Liver (tissue), 9 donors: ENCODE results near the gene FBXW5. TPM values are rescaled to one million over a fixed set of nuclear protein-coding genes. Genes with fewer than 3 reads are reported as not detected.

ENCODE experiments used
- DNase-seq: peaks from one replicate; pipeline ENCODE4 v3.0.0-alpha.2; 2017; ENCODE audit warnings: low spot score
- H3K27ac ChIP-seq, 2 donors: one replicate each; pipeline ENCODE4 v1.7.0; 2013; ENCODE audit warnings: inconsistent platforms in 2 of 2, low read length in 2 of 2, control low read depth in 1 of 2, low read depth in 1 of 2, mild to moderate bottlenecking in 1 of 2
- H3K27me3 ChIP-seq, 4 donors: one replicate each; pipeline versions ENCODE4 v1.6.1 to v1.7.0; 2013; ENCODE audit warnings: low read length in 3 of 4, inconsistent platforms in 1 of 4, mild to moderate bottlenecking in 1 of 4, moderate library complexity in 1 of 4; ENCODE audit not compliant: control insufficient read depth in 4 of 4, insufficient read depth in 4 of 4
- H3K36me3 ChIP-seq, 4 donors: one replicate each; pipeline versions ENCODE4 v1.6.1 to v1.7.0; 2013; ENCODE audit warnings: low read length in 3 of 4, mild to moderate bottlenecking in 3 of 4, low read depth in 1 of 4, moderate library complexity in 1 of 4; ENCODE audit not compliant: control insufficient read depth in 4 of 4, insufficient read depth in 3 of 4
- H3K4me1 ChIP-seq, 4 donors: one replicate each; pipeline versions ENCODE4 v1.6.1 to v1.7.0; 2013; ENCODE audit warnings: low read length in 3 of 4, mild to moderate bottlenecking in 3 of 4, moderate library complexity in 1 of 4; ENCODE audit not compliant: control insufficient read depth in 4 of 4, insufficient read depth in 4 of 4
- H3K4me3 ChIP-seq, 3 donors: one replicate each; pipeline versions ENCODE4 v1.6.1 to v1.7.0; 2013; ENCODE audit warnings: low read length in 3 of 3, control low read depth in 1 of 3, low read depth in 1 of 3, mild to moderate bottlenecking in 1 of 3
- H3K9ac ChIP-seq, 2 donors: one replicate each; pipeline ENCODE4 v1.7.0; 2013; ENCODE audit warnings: low read length in 2 of 2, mild to moderate bottlenecking in 2 of 2, moderate library complexity in 2 of 2, control low read depth in 1 of 2, low read depth in 1 of 2
- H3K9me3 ChIP-seq, 4 donors: one replicate each; pipeline versions ENCODE4 v1.6.1 to v1.7.0; 2013; ENCODE audit warnings: low read length in 3 of 4; ENCODE audit not compliant: control insufficient read depth in 4 of 4
- EGR1 ChIP-seq, 2 donors: IDR thresholded peaks; 2 replicates each; pipeline ENCODE4 v1.6.1; 2016 to 2018; ENCODE audit warnings: antibody characterized with exemption in 2 of 2, low read depth in 2 of 2
- FOXA1 ChIP-seq: IDR thresholded peaks from 2 replicates; pipeline ENCODE4 v1.6.1; 2016; ENCODE audit warnings: antibody characterized with exemption
- FOXA2 ChIP-seq: IDR thresholded peaks from 2 replicates; pipeline ENCODE4 v1.6.1; 2016; ENCODE audit warnings: antibody characterized with exemption
- GABPA ChIP-seq, 2 donors: IDR thresholded peaks in 1 of 2; conservative IDR thresholded peaks in 1 of 2; 2 replicates each; pipeline ENCODE4 v1.6.1; 2016; ENCODE audit warnings: antibody characterized with exemption in 2 of 2, mild to moderate bottlenecking in 1 of 2, moderate library complexity in 1 of 2
- HNF4A ChIP-seq, 2 donors: conservative IDR thresholded peaks; 2 replicates each; pipeline ENCODE4 v1.6.1; 2016; ENCODE audit warnings: antibody characterized with exemption in 2 of 2, mild to moderate bottlenecking in 2 of 2
- HNF4G ChIP-seq: IDR thresholded peaks from 2 replicates; pipeline ENCODE4 v1.6.1; 2016; ENCODE audit warnings: antibody characterized with exemption
- JUND ChIP-seq, 2 donors: IDR thresholded peaks; 2 replicates each; pipeline ENCODE4 v1.6.1; 2016; ENCODE audit warnings: antibody characterized with exemption in 2 of 2
- NR2F2 ChIP-seq: IDR thresholded peaks from 2 replicates; pipeline ENCODE4 v1.6.1; 2016; ENCODE audit warnings: antibody characterized with exemption
- RAD21 ChIP-seq, 2 donors: IDR thresholded peaks; 2 replicates each; pipeline ENCODE4 v1.6.1; 2016; ENCODE audit warnings: antibody characterized with exemption in 2 of 2, mild to moderate bottlenecking in 2 of 2
- RXRA ChIP-seq, 2 donors: IDR thresholded peaks; 2 replicates each; pipeline ENCODE4 v1.6.1; 2017 to 2018; ENCODE audit warnings: antibody characterized with exemption in 2 of 2, mild to moderate bottlenecking in 1 of 2
- SP1 ChIP-seq: IDR thresholded peaks from 2 replicates; pipeline ENCODE4 v1.6.1; 2018; ENCODE audit warnings: antibody characterized with exemption, mild to moderate bottlenecking
- TAF1 ChIP-seq: conservative IDR thresholded peaks from 2 replicates; pipeline ENCODE4 v1.6.1; 2016; ENCODE audit warnings: antibody characterized with exemption, mild to moderate bottlenecking
- YY1 ChIP-seq: IDR thresholded peaks from 2 replicates; pipeline ENCODE4 v1.6.1; 2016; ENCODE audit warnings: antibody characterized with exemption, mild to moderate bottlenecking
- WGBS: extraction: QIAGEN DNeasy Blood & Tissue Kit; methylation state at CpG from one replicate; pipeline ENCODE4 v1.1.7; 2013; 5-methylcytosine and 5-hydroxymethylcytosine counted together
- polyA plus RNA-seq, 2 donors: library from polyadenylated mRNA; stranded (reverse) in 1 of 2; unstranded in 1 of 2; fragments of 200-250 nt in 1 of 2; fragments of >200 nt in 1 of 2; fragmentation: Nextera tagmentation in 1 of 2; extraction: Ambion mirVana in 1 of 2; gene quantifications; one replicate each; pipeline versions ENCODE4 v1.2.1 to v1.2.3, GENCODE V29; 2013 to 2015
- total RNA-seq, 2 donors: library from RNA; depleted of rRNA; stranded (reverse); fragments of >200 nt; gene quantifications; one replicate each; pipeline ENCODE4 v1.2.3, GENCODE V29; 2014
- TF ChIP-seq, protein P1 (sequence below): IDR thresholded peaks from 2 replicates; pipeline ENCODE4 v1.6.1; 2016; ENCODE audit warnings: antibody characterized with exemption
- TF ChIP-seq, protein P2 (sequence below): IDR thresholded peaks from 2 replicates; pipeline ENCODE4 v1.6.1; 2016; ENCODE audit warnings: antibody characterized with exemption
- TF ChIP-seq, protein P3 (sequence below): fragments of 150-350 bp; IDR thresholded peaks from 2 replicates; pipeline ENCODE4 v1.5.1; 2017; ENCODE audit warnings: improper control_type of control experiment, low read depth, low read length; ENCODE audit not compliant: missing input control
- TF ChIP-seq, protein P4 (sequence below): IDR thresholded peaks from 2 replicates; pipeline ENCODE4 v1.6.1; 2016; ENCODE audit warnings: antibody characterized with exemption, mild to moderate bottlenecking
- TF ChIP-seq, protein P5 (sequence below): IDR thresholded peaks from 2 replicates; pipeline ENCODE4 v1.6.1; 2016; ENCODE audit warnings: antibody characterized with exemption
- donor health status: healthy.
- donor health status: healthy.
- donor health status: healthy.
- donor health status: healthy.
- donor health status: healthy.

Gene FBXW5
- total and polyA plus RNA-seq, 4 donors = 64.0 to 163 (median 109) TPM

DNA sequence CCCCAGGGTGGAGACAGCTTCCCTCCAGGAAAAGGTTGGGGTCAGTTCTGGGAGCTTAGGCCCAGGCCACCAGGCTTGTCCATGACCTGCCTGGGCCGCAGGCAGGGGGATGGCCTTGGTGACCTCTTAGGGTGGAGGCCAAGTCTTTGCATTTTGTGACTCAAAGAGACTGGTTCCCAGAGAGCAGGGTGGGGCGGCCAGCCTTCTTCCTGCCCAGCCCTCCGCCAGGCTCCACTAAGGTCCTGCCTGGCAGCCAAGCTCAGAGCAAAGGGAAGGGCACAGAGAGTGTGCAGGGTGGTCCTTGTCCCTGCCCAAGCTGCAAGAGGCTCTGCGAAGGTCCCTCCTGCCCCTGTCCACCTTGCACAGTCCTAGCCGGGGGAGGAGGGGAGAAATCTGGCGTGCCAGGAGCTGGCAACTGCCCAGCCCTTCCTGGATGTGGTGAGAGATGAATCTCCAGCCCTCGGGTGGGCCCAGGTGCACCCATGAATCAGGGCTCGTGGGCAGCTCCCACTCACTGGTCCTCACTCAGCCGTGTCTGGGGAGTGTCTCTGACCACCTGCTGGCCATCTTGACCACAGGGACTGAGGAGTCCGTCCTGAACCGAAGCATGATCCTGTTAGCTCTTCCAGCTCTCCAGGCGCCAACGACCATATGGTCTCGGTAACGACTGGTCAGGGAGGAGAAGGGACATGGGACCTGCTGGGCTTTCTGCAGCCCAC, 30.4 kb upstream of the FBXW5 start:
- TF ChIP-seq, protein P1, sequence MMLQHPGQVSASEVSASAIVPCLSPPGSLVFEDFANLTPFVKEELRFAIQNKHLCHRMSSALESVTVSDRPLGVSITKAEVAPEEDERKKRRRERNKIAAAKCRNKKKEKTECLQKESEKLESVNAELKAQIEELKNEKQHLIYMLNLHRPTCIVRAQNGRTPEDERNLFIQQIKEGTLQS = no peak
- TF ChIP-seq GABPA (IDR thresholded peaks at IDR 0.05 in 1 of 2, conservative IDR thresholded peaks at IDR 0.05 in 1 of 2) (no peak), HNF4G (no peak), SP1 (no peak), HNF4A (conservative IDR thresholded peaks at IDR 0.05) (no peak), NR2F2 (peak; percentile 40)
- TF ChIP-seq, protein P2, sequence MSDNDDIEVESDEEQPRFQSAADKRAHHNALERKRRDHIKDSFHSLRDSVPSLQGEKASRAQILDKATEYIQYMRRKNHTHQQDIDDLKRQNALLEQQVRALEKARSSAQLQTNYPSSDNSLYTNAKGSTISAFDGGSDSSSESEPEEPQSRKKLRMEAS = no peak
- TF ChIP-seq, protein P3, sequence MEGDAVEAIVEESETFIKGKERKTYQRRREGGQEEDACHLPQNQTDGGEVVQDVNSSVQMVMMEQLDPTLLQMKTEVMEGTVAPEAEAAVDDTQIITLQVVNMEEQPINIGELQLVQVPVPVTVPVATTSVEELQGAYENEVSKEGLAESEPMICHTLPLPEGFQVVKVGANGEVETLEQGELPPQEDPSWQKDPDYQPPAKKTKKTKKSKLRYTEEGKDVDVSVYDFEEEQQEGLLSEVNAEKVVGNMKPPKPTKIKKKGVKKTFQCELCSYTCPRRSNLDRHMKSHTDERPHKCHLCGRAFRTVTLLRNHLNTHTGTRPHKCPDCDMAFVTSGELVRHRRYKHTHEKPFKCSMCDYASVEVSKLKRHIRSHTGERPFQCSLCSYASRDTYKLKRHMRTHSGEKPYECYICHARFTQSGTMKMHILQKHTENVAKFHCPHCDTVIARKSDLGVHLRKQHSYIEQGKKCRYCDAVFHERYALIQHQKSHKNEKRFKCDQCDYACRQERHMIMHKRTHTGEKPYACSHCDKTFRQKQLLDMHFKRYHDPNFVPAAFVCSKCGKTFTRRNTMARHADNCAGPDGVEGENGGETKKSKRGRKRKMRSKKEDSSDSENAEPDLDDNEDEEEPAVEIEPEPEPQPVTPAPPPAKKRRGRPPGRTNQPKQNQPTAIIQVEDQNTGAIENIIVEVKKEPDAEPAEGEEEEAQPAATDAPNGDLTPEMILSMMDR = no peak
- Histone ChIP-seq H3K9me3 (no peaks in the 10 kb centered on the region), H3K36me3 (no peaks in the 10 kb centered on the region), H3K4me1 (peaks cover 0 to 6% (median 3%) of the 10 kb centered on the region in 4 donors), H3K4me3 (no peak overlapping the region), H3K27ac (no peak overlapping the region), H3K27me3 (no peaks in the 10 kb centered on the region), H3K9ac (no peak overlapping the region)
- WGBS = 72% methylated on average over 15 of the region's 15 CpGs
- no peak for DNase-seq

DNA sequence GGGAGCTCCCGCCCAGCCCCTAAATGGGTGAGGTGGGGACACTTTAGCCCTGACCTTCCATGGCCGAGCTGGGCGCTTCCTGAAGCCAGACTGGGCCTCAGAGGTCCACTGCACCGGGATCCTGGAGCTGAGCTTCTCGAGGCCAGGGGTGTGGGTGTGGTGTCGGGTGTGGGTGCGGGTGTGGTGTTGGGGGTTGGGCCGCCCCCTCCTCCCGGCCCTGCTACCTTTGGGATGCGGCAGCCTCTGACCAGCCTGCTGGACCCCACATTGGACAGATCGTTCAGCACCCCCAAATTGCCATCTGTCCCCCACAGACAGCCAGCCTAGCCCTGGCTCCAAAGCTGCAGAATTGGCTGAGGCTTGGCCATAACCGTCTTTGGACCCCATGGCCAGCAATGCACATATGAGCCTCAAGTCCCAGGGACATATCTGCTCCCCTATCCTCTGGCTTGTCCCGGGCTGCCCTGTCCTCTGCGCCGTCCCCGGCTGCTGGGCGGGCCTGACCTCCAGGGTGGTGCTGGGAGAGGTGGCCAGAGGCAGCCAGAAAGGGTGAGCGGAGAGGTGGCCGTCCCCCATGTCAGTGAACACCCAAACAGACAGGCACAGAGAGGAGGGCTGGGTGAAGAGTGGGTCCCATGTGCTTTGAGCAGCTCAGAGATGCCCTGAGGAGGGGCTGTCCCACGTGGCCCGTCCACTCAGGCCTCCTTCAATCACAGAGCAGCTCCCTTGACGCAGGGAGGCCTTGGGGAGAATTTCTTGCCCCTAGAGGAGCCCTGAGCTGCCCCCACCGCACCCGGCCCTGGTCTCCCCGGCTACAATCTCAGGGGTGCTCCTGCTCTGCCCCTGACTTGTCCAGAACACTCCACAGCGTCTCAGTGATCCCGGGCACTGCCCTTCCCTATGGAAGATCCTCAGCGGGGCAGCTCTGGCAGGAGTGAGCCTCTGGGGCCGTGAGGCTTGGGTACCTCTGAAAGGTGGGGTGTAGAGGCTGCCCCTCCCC, 29.4 kb upstream of the FBXW5 start:
- Histone ChIP-seq H3K4me3 (no peak overlapping the region), H3K9ac (no peak overlapping the region), H3K36me3 (no peaks in the 10 kb centered on the region), H3K27ac (no peak overlapping the region), H3K27me3 (no peaks in the 10 kb centered on the region), H3K4me1 (peaks cover 0 to 6% (median 3%) of the 10 kb centered on the region in 4 donors), H3K9me3 (no peaks in the 10 kb centered on the region)
- TF ChIP-seq JUND (IDR thresholded peaks at IDR 0.05) (no peak), FOXA2 (no peak), HNF4A (conservative IDR thresholded peaks at IDR 0.05) (no peak), HNF4G (no peak), TAF1 (no peak), GABPA (IDR thresholded peaks at IDR 0.05 in 1 of 2, conservative IDR thresholded peaks at IDR 0.05 in 1 of 2) (no peak), FOXA1 (no peak), SP1 (no peak), RAD21 (IDR thresholded peaks at IDR 0.05) (no peak), RXRA (IDR thresholded peaks at IDR 0.05) (no peak), EGR1 (IDR thresholded peaks at IDR 0.05; ENCODE audit: low read depth in 2 of 2) (no peak), NR2F2 (no peak), YY1 (no peak)
- TF ChIP-seq, protein P4, sequence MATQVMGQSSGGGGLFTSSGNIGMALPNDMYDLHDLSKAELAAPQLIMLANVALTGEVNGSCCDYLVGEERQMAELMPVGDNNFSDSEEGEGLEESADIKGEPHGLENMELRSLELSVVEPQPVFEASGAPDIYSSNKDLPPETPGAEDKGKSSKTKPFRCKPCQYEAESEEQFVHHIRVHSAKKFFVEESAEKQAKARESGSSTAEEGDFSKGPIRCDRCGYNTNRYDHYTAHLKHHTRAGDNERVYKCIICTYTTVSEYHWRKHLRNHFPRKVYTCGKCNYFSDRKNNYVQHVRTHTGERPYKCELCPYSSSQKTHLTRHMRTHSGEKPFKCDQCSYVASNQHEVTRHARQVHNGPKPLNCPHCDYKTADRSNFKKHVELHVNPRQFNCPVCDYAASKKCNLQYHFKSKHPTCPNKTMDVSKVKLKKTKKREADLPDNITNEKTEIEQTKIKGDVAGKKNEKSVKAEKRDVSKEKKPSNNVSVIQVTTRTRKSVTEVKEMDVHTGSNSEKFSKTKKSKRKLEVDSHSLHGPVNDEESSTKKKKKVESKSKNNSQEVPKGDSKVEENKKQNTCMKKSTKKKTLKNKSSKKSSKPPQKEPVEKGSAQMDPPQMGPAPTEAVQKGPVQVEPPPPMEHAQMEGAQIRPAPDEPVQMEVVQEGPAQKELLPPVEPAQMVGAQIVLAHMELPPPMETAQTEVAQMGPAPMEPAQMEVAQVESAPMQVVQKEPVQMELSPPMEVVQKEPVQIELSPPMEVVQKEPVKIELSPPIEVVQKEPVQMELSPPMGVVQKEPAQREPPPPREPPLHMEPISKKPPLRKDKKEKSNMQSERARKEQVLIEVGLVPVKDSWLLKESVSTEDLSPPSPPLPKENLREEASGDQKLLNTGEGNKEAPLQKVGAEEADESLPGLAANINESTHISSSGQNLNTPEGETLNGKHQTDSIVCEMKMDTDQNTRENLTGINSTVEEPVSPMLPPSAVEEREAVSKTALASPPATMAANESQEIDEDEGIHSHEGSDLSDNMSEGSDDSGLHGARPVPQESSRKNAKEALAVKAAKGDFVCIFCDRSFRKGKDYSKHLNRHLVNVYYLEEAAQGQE = no peak
- TF ChIP-seq, protein P3 = no peak
- TF ChIP-seq, protein P5, sequence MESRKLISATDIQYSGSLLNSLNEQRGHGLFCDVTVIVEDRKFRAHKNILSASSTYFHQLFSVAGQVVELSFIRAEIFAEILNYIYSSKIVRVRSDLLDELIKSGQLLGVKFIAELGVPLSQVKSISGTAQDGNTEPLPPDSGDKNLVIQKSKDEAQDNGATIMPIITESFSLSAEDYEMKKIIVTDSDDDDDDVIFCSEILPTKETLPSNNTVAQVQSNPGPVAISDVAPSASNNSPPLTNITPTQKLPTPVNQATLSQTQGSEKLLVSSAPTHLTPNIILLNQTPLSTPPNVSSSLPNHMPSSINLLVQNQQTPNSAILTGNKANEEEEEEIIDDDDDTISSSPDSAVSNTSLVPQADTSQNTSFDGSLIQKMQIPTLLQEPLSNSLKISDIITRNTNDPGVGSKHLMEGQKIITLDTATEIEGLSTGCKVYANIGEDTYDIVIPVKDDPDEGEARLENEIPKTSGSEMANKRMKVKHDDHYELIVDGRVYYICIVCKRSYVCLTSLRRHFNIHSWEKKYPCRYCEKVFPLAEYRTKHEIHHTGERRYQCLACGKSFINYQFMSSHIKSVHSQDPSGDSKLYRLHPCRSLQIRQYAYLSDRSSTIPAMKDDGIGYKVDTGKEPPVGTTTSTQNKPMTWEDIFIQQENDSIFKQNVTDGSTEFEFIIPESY = no peak
- TF ChIP-seq, protein P1 = no peak
- TF ChIP-seq, protein P2 = no peak
- 90% methylated on average over 29 of the region's 29 CpGs for WGBS
- no peak for DNase-seq
